ENCODE measurements around the gene MGARP.

MGARP gene

DNA sequence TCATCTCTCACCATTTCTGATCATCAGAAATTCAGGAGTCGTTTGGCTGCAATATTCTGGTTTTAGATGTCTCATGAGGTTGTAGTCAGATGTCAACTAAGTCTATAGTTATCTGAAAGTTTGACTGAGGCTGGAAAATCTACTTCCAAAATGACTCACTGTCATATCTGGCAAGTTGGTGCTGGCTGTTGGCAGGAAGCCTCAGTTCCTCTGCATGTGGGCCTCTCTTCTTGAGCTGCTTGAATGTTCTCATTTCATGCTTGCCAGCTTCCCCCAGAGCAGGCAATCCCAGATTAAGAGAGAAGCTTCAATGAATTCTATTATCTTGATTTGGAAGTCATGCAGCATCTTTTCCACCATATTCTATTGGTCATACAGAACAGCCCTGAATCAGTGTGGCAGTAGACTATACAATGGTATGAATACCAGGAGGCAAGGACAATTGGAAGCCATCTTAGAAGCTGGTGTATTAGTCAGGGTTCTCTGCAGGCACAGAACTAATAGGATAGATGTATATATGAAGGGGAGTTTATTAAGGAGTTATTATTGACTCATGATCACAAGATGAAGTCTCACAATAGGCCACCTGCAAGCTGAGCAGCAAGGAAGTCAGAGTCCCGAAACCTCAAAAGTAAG lies 56.2 kb downstream of the MGARP start:
- FAIRE-seq (no peak), DNase-seq (ENCODE audit: insufficient read length, low spot score) (no peak)
- TF ChIP-seq, protein P1, sequence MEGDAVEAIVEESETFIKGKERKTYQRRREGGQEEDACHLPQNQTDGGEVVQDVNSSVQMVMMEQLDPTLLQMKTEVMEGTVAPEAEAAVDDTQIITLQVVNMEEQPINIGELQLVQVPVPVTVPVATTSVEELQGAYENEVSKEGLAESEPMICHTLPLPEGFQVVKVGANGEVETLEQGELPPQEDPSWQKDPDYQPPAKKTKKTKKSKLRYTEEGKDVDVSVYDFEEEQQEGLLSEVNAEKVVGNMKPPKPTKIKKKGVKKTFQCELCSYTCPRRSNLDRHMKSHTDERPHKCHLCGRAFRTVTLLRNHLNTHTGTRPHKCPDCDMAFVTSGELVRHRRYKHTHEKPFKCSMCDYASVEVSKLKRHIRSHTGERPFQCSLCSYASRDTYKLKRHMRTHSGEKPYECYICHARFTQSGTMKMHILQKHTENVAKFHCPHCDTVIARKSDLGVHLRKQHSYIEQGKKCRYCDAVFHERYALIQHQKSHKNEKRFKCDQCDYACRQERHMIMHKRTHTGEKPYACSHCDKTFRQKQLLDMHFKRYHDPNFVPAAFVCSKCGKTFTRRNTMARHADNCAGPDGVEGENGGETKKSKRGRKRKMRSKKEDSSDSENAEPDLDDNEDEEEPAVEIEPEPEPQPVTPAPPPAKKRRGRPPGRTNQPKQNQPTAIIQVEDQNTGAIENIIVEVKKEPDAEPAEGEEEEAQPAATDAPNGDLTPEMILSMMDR (IDR thresholded peaks at IDR 0.05; ENCODE audit: insufficient read depth, missing control alignments): no peak

DNA sequence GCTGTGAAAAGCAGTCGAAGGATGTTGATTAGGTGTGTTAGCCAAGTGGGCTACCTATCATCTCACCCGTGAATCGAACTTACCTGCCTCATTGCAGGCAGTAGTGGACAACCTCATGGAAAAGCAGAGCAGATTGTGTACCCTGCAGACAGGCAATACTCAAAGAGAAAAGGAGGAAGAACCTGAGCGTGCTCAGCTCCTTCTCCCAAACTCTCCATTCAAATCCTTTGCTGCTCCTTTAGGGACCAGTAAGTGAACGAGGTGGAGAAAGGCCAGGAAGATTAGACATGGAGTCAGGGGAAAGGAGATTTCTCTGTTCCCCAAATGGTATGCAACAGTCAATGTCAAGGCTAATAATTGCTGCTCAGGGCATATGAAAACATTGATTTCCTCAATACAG lies 57.8 kb downstream of the MGARP start:
- FAIRE-seq: no peak
- no peak for DNase-seq (ENCODE audit: insufficient read length, low spot score)
- TF ChIP-seq, protein P1 (IDR thresholded peaks at IDR 0.05; ENCODE audit: insufficient read depth, missing control alignments): no peak

DNA sequence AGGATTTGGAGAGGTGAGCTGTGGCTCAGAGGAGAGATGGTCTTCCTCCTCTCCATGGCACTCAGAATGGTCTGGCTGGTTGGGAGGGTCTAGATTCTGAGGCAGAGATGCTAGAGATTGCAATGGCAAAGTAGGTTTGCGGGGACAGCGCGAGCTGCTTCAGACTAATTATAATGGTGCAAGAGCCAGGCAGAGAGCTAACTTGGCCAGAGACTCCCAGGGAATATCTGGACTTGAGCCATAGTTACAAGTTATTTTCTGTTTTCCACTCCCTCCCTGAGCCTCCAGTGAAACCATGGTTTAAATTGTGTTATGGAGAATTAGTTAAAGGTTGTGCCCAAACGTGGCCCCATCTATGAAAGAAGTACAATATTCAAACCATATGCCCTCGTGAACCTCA lies 58.3 kb downstream of the MGARP start:
- DNase-seq (ENCODE audit: insufficient read length, low spot score): no peak
- TF ChIP-seq, protein P1 (IDR thresholded peaks at IDR 0.05; ENCODE audit: insufficient read depth, missing control alignments): no peak
- FAIRE-seq: no peak

DNA sequence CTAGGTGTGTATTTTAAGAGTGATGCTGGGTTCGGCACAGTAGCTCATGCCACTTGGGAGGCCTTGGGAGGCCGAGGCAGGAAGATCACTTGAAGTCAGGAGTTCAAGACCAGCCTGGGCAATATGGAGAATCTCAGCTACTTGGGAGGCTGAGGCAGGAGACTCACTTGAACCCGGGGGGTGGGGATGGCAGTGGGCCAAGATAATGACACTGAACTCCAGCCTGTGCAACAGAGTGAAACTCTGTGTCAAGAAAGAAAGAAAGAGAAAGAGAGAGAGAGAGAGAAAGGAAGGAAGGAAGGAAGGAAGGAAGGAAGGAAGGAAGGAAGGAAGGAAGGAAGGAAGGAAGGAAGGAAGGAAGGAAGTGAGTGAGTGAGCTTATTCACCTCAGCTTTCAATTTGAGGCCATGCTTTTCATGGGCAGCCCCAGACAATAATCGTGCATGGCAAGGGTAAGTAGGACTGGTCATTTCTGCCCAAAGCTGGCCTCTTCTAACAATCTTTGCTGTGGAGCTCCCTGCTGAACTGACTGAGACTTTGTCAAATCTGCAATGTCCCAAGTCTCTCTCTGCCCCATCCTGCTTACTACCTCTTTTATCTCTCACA lies 60.5 kb downstream of the MGARP start:
- TF ChIP-seq, protein P1 (IDR thresholded peaks at IDR 0.05; ENCODE audit: insufficient read depth, missing control alignments): no peak
- DNase-seq (ENCODE audit: insufficient read length, low spot score) (no peak), FAIRE-seq (no peak)

All from D721Med (cell line).